Immature natural killer cell (primary cell): ENCODE data around the gene SLC16A5. TPM values are rescaled to one million over a fixed set of nuclear protein-coding genes. Genes with fewer than 3 reads are reported as not detected.
"Not testable (repeated sequence)": the region's sequence is repeated elsewhere in the genome, so short reads cannot be mapped to it uniquely, and the experiment has no call there.

Source experiments
- DNase-seq, 3 donors: peaks; one replicate each; pipeline ENCODE4 v3.0.0; 2022; ENCODE audit warnings: mixed read lengths in 1 of 3
- H3K27ac Mint-ChIP-seq, 6 donors: one replicate each; pipeline ENCODE4 v1.8.0; 2020; ENCODE audit warnings: mixed read lengths in 6 of 6, mild to moderate bottlenecking in 5 of 6, inconsistent platforms in 4 of 6, moderate library complexity in 3 of 6
- H3K27me3 Mint-ChIP-seq, 3 donors: one replicate each; pipeline ENCODE4 v1.8.0; 2020 to 2021; ENCODE audit warnings: low read depth in 3 of 3, mild to moderate bottlenecking in 3 of 3, mixed read lengths in 3 of 3, moderate library complexity in 3 of 3, inconsistent platforms in 1 of 3
- H3K36me3 Mint-ChIP-seq, 3 donors: one replicate each; pipeline ENCODE4 v1.8.0; 2020; ENCODE audit warnings: mixed read lengths in 3 of 3, inconsistent platforms in 2 of 3, mild to moderate bottlenecking in 2 of 3
- H3K4me1 Mint-ChIP-seq, 2 donors: one replicate each; pipeline ENCODE4 v1.8.0; 2020; ENCODE audit warnings: inconsistent platforms in 2 of 2, mild to moderate bottlenecking in 2 of 2, mixed read lengths in 2 of 2, moderate library complexity in 1 of 2
- H3K4me3 Mint-ChIP-seq, 5 donors: one replicate each; pipeline ENCODE4 v1.8.0; 2020; ENCODE audit warnings: mild to moderate bottlenecking in 5 of 5, mixed read lengths in 5 of 5, inconsistent platforms in 3 of 5, moderate library complexity in 3 of 5
- H3K9me3 Mint-ChIP-seq, 6 donors: one replicate each; pipeline ENCODE4 v1.8.0; 2020; ENCODE audit warnings: mild to moderate bottlenecking in 6 of 6, mixed read lengths in 6 of 6, inconsistent platforms in 4 of 6, moderate library complexity in 3 of 6
- polyA plus RNA-seq, 3 donors: library from polyadenylated mRNA; unstranded; fragments of 300-500 nt; fragmentation: Illumina TruSeq; gene quantifications; one replicate each; pipeline ENCODE4 v1.2.3, GENCODE V29; 2021

Gene SLC16A5
- polyA plus RNA-seq, 3 donors from 2014 or later, result 1.5 to 2.1 (median 1.5) TPM

GRCh38 chr17:75114552-75115314, 27.0 kb downstream of the SLC16A5 start:
- Mint-ChIP-seq H3K27me3 (no peaks in the 10 kb centered on the region), H3K4me1 (peaks cover 31 to 38% of the 10 kb centered on the region in 2 donors), H3K9me3 (no peaks in the 10 kb centered on the region), H3K36me3 (peaks cover 0 to 11% (median 8%) of the 10 kb centered on the region in 3 donors), H3K4me3 (peak overlapping the region; percentile 87 to 97 (median 90)), H3K27ac (peak overlapping the region; percentile 85 to 98 (median 92))
- DNase-seq, result no peak

- no peak for DNase-seq
- H3K36me3 Mint-ChIP-seq, result peaks cover 0 to 14% (median 8%) of the 10 kb centered on the region in 3 donors
- H3K4me3 Mint-ChIP-seq, result peak overlapping the region in 2 of 5 donors; percentile 87 to 88
- H3K4me1 Mint-ChIP-seq, result peaks cover 27 to 33% of the 10 kb centered on the region in 2 donors
- peaks cover 0 to 2% (median 0%) of the 10 kb centered on the region in 3 donors for H3K27me3 Mint-ChIP-seq
- H3K27ac Mint-ChIP-seq, result no peak overlapping the region
- H3K9me3 Mint-ChIP-seq, result no peaks in the 10 kb centered on the region
Observed at GRCh38 chr17:75115555-75115954, 27.8 kb downstream of the SLC16A5 start.

GRCh38 chr17:75116737-75117136, 29.0 kb downstream of the SLC16A5 start:
- Mint-ChIP-seq H3K36me3 (peaks cover 4 to 19% (median 13%) of the 10 kb centered on the region in 3 donors), H3K27ac (peak overlapping the region in 2 of 6 donors; percentile 12 to 61), H3K27me3 (peaks cover 0 to 2% (median 0%) of the 10 kb centered on the region in 3 donors), H3K4me3 (no peak overlapping the region), H3K9me3 (no peaks in the 10 kb centered on the region), H3K4me1 (peaks cover 21 to 28% of the 10 kb centered on the region in 2 donors)
- DNase-seq, result no peak

GRCh38 chr17:75118307-75118706, 30.6 kb downstream of the SLC16A5 start:
- no peak overlapping the region for H3K4me3 Mint-ChIP-seq

GRCh38 chr17:75124041-75124818, 36.5 kb downstream of the SLC16A5 start:
- peaks cover 27 to 32% of the 10 kb centered on the region in 2 donors for H3K4me1 Mint-ChIP-seq
- peak overlapping the region in 4 of 5 donors; percentile 9 to 49 (median 34) for H3K4me3 Mint-ChIP-seq
- H3K27ac Mint-ChIP-seq, result peak overlapping the region in 5 of 6 donors; percentile 48 to 77 (median 57)
- peaks cover 4 to 8% (median 8%) of the 10 kb centered on the region in 3 donors for H3K36me3 Mint-ChIP-seq
- DNase-seq, result no peak
- peaks cover 0 to 6% (median 2%) of the 10 kb centered on the region in 3 donors for H3K27me3 Mint-ChIP-seq
- H3K9me3 Mint-ChIP-seq, result no peaks in the 10 kb centered on the region

More at GRCh38 chr17:75118307-75118706, 30.6 kb downstream of the SLC16A5 start:
- H3K36me3 Mint-ChIP-seq, result peaks cover 4 to 19% (median 8%) of the 10 kb centered on the region in 3 donors
- H3K4me1 Mint-ChIP-seq, result peaks cover 15 to 21% of the 10 kb centered on the region in 2 donors
- DNase-seq, result no peak
- H3K9me3 Mint-ChIP-seq, result no peaks in the 10 kb centered on the region
- no peak overlapping the region for H3K27ac Mint-ChIP-seq
- H3K27me3 Mint-ChIP-seq, result peaks cover 0 to 2% (median 0%) of the 10 kb centered on the region in 3 donors

GRCh38 chr17:75124819-75125162, 37.0 kb downstream of the SLC16A5 start:
- peaks cover 4 to 8% (median 8%) of the 10 kb centered on the region in 3 donors for H3K36me3 Mint-ChIP-seq
- H3K4me3 Mint-ChIP-seq, result peak overlapping the region in 4 of 5 donors; percentile 9 to 49 (median 34)
- H3K9me3 Mint-ChIP-seq, result no peaks in the 10 kb centered on the region
- peaks cover 30 to 32% of the 10 kb centered on the region in 2 donors for H3K4me1 Mint-ChIP-seq
- peak overlapping the region in 4 of 6 donors; percentile 16 to 77 (median 53) for H3K27ac Mint-ChIP-seq
- H3K27me3 Mint-ChIP-seq, result peaks cover 0 to 6% (median 2%) of the 10 kb centered on the region in 3 donors
- no peak for DNase-seq

DNA sequence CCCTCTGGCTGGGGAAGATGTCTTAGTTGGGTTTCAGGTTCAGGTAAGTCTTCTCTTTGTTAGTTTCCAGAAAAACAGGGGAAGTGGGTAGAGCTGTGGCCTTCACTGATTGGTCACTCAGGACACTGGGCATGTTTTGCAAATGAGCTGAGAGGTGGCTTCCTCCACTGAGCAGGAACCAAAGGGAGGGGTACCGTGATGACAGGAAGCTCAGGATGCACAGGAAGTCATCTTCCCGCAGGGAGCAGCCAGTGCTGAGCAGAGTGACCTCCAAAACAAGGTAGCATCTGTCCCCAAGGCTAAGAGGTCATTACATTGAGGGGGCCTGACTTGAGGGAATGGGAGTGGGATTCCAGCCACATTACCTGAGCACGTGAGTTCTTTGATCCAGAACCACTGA, 38.2 kb downstream of the SLC16A5 start:
- Mint-ChIP-seq H3K36me3 (peaks cover under 1 to 6% (median 1%) of the 10 kb centered on the region in 3 donors), H3K27me3 (peaks cover 0 to 6% (median 2%) of the 10 kb centered on the region in 3 donors), H3K27ac (peak overlapping the region in 4 of 6 donors; percentile 14 to 75 (median 52)), H3K4me1 (peaks cover 35 to 37% of the 10 kb centered on the region in 2 donors), H3K4me3 (no peak overlapping the region), H3K9me3 (no peaks in the 10 kb centered on the region)
- DNase-seq, result no peak

- H3K27ac Mint-ChIP-seq, result no peak overlapping the region
- peaks cover 36 to 38% of the 10 kb centered on the region in 2 donors for H3K4me1 Mint-ChIP-seq
- peaks cover 0 to 6% (median 2%) of the 10 kb centered on the region in 3 donors for H3K27me3 Mint-ChIP-seq
- DNase-seq, result no peak
- no peaks in the 10 kb centered on the region for H3K9me3 Mint-ChIP-seq
- H3K36me3 Mint-ChIP-seq, result no peaks in the 10 kb centered on the region
- H3K4me3 Mint-ChIP-seq, result no peak overlapping the region
Observed at GRCh38 chr17:75126954-75127353, 39.2 kb downstream of the SLC16A5 start.

DNA sequence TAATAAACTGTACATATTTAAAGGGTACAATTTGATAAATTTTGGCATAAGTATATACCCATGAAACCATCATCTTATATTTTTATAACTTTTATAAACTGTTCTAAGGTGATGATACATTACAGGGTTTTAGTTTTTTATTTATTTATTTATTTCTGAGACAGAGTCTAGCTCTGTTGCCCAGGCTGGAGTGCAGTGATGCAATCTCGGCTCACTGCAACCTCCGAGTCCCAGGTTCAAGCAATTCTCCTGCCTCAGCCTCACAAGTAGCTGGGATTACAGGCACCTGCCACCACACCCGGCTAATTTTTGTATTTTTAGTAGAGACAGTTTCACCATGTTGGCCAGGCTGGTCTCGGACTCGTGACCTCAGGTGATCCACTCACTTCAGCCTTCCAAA, 40.2 kb downstream of the SLC16A5 start:
- DNase-seq, H3K36me3 Mint-ChIP-seq, H3K9me3 Mint-ChIP-seq, H3K27me3 Mint-ChIP-seq: not testable (repeated sequence)
- peaks cover 41 to 43% of the 10 kb centered on the region in 2 donors for H3K4me1 Mint-ChIP-seq
- H3K4me3 Mint-ChIP-seq, result peak overlapping the region in 1 of 5 donors; percentile 29
- peak overlapping the region in 1 of 6 donors; percentile 29 for H3K27ac Mint-ChIP-seq

DNA sequence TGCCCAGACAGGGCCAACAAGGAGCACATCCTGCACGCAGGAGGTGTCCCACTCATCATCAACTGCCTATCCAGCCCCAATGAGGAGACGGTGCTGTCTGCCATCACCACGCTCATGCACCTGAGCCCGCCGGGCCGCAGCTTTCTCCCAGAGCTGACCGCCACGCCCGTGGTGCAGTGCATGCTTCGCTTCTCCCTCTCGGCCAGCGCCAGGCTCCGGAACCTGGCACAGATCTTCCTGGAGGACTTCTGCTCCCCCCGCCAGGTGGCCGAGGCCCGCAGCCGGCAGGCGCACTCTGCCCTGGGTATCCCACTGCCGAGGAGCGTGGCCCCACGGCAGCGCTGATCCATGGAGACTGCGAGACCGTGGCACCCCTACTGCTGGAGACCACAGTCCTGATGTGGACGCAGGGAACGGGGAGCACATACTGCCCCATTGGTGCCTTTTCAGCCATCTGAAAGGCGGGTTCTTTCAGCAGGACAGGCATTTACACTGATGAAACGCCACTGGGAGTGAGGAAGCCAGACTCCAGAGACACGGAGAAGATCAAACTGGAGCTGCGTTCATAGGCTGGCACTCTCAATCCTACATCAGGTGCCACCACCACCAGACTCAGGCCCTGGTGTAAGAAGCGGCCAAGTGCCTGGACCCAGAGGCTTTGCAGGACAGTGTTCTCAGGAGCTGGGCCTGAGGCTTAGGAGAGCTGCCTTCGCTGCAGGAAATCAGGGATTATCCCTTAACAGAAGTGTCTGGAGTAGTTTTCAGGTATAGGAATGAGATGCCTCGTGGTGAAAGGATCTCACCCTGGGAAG, 41.1 kb downstream of the SLC16A5 start:
- Mint-ChIP-seq H3K4me1 (peaks cover 37 to 40% of the 10 kb centered on the region in 2 donors), H3K27ac (no peak overlapping the region), H3K9me3 (no peaks in the 10 kb centered on the region), H3K27me3 (peaks cover 2 to 5% (median 2%) of the 10 kb centered on the region in 3 donors), H3K4me3 (peak overlapping the region in 4 of 5 donors; percentile 4 to 62 (median 46)), H3K36me3 (no peaks in the 10 kb centered on the region)
- DNase-seq, result no peak

DNA sequence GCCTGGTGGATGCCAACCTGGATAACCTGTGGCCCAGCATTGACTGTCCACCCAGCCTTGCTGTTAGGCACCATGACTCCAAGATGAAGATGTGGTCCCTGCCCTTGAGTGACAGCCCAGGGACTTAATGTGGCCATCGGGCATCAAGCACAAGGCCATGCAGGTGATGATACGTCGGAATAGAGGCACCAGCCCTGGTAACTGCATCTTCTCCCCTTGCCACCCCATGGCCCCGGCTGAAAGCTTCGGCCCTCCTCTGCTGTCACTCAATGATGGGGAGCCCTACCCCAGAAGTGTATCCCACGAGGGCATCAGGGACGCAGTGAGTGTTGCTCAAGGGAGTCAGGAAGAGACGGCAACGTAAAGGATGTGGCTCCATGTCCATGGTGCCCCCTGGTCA, 41.8 kb downstream of the SLC16A5 start:
- Mint-ChIP-seq H3K27ac (peak overlapping the region in 4 of 6 donors; percentile 14 to 74 (median 54)), H3K4me3 (peak overlapping the region; percentile 23 to 62 (median 53)), H3K36me3 (no peaks in the 10 kb centered on the region), H3K4me1 (peaks cover 30 to 33% of the 10 kb centered on the region in 2 donors), H3K9me3 (no peaks in the 10 kb centered on the region), H3K27me3 (peaks cover 1 to 2% (median 2%) of the 10 kb centered on the region in 3 donors)
- DNase-seq, result no peak

DNA sequence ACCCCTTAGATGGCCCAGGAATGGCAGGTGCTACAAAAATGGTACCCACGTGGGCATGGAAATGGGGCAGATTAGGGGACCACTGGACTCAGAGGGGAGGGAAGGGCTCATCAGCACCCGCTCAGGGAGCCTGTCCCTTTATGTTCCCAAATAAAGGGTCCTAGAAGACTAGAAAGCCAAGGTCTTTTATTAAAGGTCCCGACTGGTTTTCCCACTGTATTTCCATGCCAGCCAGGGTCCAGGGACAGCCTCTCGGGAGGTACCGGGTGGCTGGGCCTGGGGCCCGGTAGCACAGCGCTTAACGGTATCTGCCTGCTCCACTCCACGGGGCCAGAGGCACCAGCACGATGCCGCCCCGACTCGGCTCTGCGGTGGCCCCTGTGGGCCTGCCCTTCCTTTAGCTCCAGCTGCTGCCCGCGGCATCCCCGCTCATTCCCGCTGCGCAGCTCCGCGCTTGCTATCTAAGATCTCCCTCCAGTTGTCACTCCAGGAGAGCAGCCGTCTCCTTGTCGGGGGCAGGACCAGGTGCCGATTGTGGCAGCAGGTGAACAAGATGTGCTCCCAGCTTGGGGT, 42.4 kb downstream of the SLC16A5 start:
- peak overlapping the region; percentile 14 to 89 (median 83) for H3K27ac Mint-ChIP-seq
- peaks cover 24 to 27% of the 10 kb centered on the region in 2 donors for H3K4me1 Mint-ChIP-seq
- H3K36me3 Mint-ChIP-seq, result no peaks in the 10 kb centered on the region
- peak overlapping the region; percentile 86 to 91 (median 89) for H3K4me3 Mint-ChIP-seq
- DNase-seq, result no peak
- no peaks in the 10 kb centered on the region for H3K9me3 Mint-ChIP-seq
- H3K27me3 Mint-ChIP-seq, result peaks cover 2% of the 10 kb centered on the region in 3 donors
